OCI-LY7 (cell line): ENCODE results near the gene MT1E. TPM values are rescaled to one million over a fixed set of nuclear protein-coding genes. Genes with fewer than 3 reads are reported as not detected.

Experiments used
- BruUV-seq: library from RNA; stranded (reverse); fragments of 400-500 nt; replicated peaks from 2 replicates; lab custom pipeline; 2021; lab: Mats Ljungman, UMichigan
- CTCF ChIA-PET: fragments of 300-600 bp; sonication (Branson Sonifier 250); formaldehyde crosslinking; loops from one replicate; lab custom pipeline; 2022; ENCODE audit warnings: antibody characterized with exemption; ENCODE audit not compliant: unreplicated experiment; lab: Charles Lee
- POLR2A ChIA-PET: fragments of 300-600 bp; sonication (Branson Sonifier 250); formaldehyde crosslinking; loops from one replicate; lab custom pipeline; 2022; ENCODE audit warnings: antibody characterized with exemption; lab: Charles Lee
- DNase-seq: peaks from one replicate; pipeline ENCODE4 v3.0.0-alpha.2; 2015; ENCODE audit warnings: low spot score
- H2AFZ ChIP-seq: fragments of 200-600 bp; sonication (generic), shearing (Covaris generic); 2 replicates; pipeline ENCODE4 v1.6.1; 2014; ENCODE audit warnings: mild to moderate bottlenecking, antibody characterized with exemption, low read length, moderate library complexity
- H3K27ac ChIP-seq: fragments of 200-600 bp; sonication (generic); 2 replicates; pipeline ENCODE4 v1.5.1; 2014; ENCODE audit warnings: mixed run types, low read depth, mild to moderate bottlenecking, moderate library complexity, low read length, inconsistent platforms; ENCODE audit not compliant: poor library complexity, severe bottlenecking
- H3K36me3 ChIP-seq: fragments of 200-600 bp; sonication (generic); 2 replicates; pipeline ENCODE4 v1.6.1; 2014; ENCODE audit warnings: mild to moderate bottlenecking, antibody characterized with exemption, low read length, moderate library complexity, mixed read lengths; ENCODE audit not compliant: insufficient read depth
- H3K4me1 ChIP-seq: fragments of 200-600 bp; sonication (generic); 2 replicates; pipeline ENCODE4 v1.5.1; 2014; ENCODE audit warnings: mild to moderate bottlenecking, low read length; ENCODE audit not compliant: insufficient read depth, poor library complexity, severe bottlenecking
- H3K4me2 ChIP-seq: fragments of 200-600 bp; sonication (generic); 2 replicates; pipeline ENCODE4 v1.6.1; 2014; ENCODE audit warnings: mild to moderate bottlenecking, low read length
- H3K4me3 ChIP-seq: fragments of 200-600 bp; sonication (generic); 2 replicates; pipeline ENCODE4 v1.5.1; 2014; ENCODE audit warnings: mild to moderate bottlenecking, low read depth, low read length; ENCODE audit not compliant: poor library complexity, severe bottlenecking
- H3K79me2 ChIP-seq: fragments of 200-600 bp; sonication (generic); 2 replicates; pipeline ENCODE4 v1.6.1; 2016; ENCODE audit warnings: low read depth, mild to moderate bottlenecking, low read length, moderate library complexity, mixed read lengths; ENCODE audit not compliant: insufficient read depth
- H3K9me2 ChIP-seq: fragments of 200-600 bp; sonication (generic); 2 replicates; pipeline ENCODE4 v1.6.1; 2016; ENCODE audit warnings: mild to moderate bottlenecking, low read length, mixed read lengths; ENCODE audit not compliant: insufficient read depth
- H3K9me3 ChIP-seq: fragments of 200-600 bp; sonication (generic); 2 replicates; pipeline ENCODE4 v1.6.1; 2014; ENCODE audit warnings: mild to moderate bottlenecking, mixed run types, low read length, mixed read lengths
- H4K20me1 ChIP-seq: fragments of 200-600 bp; sonication (generic); 2 replicates; pipeline ENCODE4 v1.6.1; 2014; ENCODE audit warnings: mild to moderate bottlenecking, antibody characterized with exemption, low read length, moderate library complexity, mixed read lengths; ENCODE audit not compliant: insufficient read depth
- CTCF ChIP-seq: fragments of 200-600 bp; sonication (generic); conservative IDR thresholded peaks from 2 replicates; pipeline ENCODE4 v1.5.1; 2014; ENCODE audit warnings: mild to moderate bottlenecking, antibody characterized with exemption, low read length, moderate library complexity, mixed read lengths
- EZH2phosphoT487 ChIP-seq: fragments of 200-600 bp; sonication (generic); IDR thresholded peaks from 2 replicates; pipeline ENCODE4 v1.6.1; 2018; ENCODE audit warnings: low read depth, borderline replicate concordance, mild to moderate bottlenecking, mixed run types, antibody characterized with exemption, low read length, moderate library complexity, mixed read lengths
- intact Hi-C: fragments of 100-400 bp; cut with micrococcal nuclease; formaldehyde crosslinking; loops from one replicate; pipeline ENCODE4 v1.10.0; 2022; ENCODE audit not compliant: unreplicated experiment
- total RNA-seq, 2 experiments: library from RNA; depleted of rRNA in 1 of 2; stranded (reverse); fragments of >200 nt in 1 of 2; shearing (Covaris generic) in 1 of 2; gene quantifications; 2 replicates each; pipeline ENCODE4 v1.2.3, GENCODE V29; 2014 to 2022

MT1E gene
- total RNA-seq, 2 experiments from 2014 or later: not detected

DNA sequence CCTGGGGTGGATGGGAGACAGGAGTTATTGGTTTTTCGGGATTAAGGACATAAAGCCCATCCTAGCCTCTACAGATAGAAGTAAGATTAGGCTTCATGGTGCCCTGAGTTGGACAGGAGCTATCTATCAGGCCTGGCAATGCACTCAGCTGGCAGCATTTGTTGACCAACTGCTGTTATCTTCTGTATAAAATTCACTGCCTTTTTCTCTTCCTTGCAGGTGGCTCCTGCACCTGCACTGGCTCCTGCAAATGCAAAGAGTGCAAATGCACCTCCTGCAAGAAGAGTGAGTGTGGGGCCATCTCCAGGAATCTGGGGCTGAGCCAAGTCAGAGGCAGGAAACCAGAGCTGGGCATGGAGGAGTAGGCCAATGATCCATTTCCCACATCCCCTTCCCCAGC lies 13.5 kb downstream of the MT1E start:
- TF ChIP-seq EZH2phosphoT487 (no peak), CTCF (no peak)
- POLR2A ChIA-PET: no interaction called here
- H3K27ac ChIP-seq: no peak overlapping the region
- no peaks in the 10 kb centered on the region for H3K9me2 ChIP-seq
- no peaks in the 10 kb centered on the region for H3K79me2 ChIP-seq
- H3K36me3 ChIP-seq: no peaks in the 10 kb centered on the region
- no peaks in the 10 kb centered on the region for H3K9me3 ChIP-seq
- H3K4me2 ChIP-seq: no peak overlapping the region
- H4K20me1 ChIP-seq: no peaks in the 10 kb centered on the region
- H3K4me1 ChIP-seq: no peaks in the 10 kb centered on the region
- intact Hi-C loops: no loop called here
- no TSS peak for BruUV-seq
- no peak overlapping the region for H2AFZ ChIP-seq
- CTCF ChIA-PET: no interaction called here
- DNase-seq: no peak
- H3K4me3 ChIP-seq: no peak overlapping the region

DNA sequence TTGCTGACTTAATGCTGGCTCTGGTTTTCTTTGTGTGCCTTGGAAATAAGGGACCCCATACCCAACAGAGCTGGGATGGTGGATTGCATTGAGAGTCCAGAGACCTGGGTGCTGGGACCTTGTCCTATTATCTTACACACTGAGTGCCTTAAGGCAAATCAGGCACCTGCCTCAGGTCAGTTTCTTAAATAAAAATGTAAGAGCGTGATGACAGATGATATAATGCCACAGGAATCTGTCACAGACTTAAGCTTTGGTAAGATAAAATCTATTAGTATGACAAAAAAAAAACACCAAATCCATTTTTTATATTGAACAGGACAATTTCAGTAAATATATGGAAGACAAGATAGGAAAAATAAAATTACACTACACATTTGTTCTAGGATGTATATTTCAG lies 14.5 kb downstream of the MT1E start:
- Histone ChIP-seq H3K9me3 (no peaks in the 10 kb centered on the region), H3K27ac (no peak overlapping the region), H3K4me2 (no peak overlapping the region), H3K9me2 (no peaks in the 10 kb centered on the region), H4K20me1 (no peaks in the 10 kb centered on the region), H3K4me1 (no peaks in the 10 kb centered on the region), H3K36me3 (no peaks in the 10 kb centered on the region), H3K79me2 (no peaks in the 10 kb centered on the region), H2AFZ (no peak overlapping the region), H3K4me3 (no peak overlapping the region)
- DNase-seq: no peak
- ChIA-PET POLR2A (no interaction called here), CTCF (no interaction called here)
- no TSS peak for BruUV-seq
- intact Hi-C loops: no loop called here
- TF ChIP-seq CTCF (no peak), EZH2phosphoT487 (no peak)

DNA sequence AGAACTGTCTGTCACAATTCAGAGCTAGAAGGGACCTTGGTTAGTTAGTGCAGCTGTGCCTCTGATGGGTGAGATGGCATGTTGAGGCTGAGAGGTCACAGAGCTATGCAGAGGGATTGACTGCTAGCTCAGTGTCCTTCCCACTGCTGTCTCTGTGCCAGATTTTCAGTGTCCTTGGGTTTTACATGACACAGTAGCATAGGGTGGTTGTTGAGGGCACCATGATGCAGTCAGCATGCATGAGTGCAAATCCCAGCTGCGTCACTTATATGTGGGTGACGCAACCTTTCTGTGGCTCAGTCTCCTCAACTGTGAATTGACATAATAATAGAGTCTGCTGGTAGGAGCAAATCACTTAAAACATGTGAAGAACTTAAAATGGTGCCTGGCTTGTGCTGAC lies 15.6 kb downstream of the MT1E start:
- ChIA-PET CTCF (no interaction called here), POLR2A (interaction anchor here (0.6 kb wide), 1 partner anchor 155 kb away, joined by 3 read pairs; no protein-coding TSS in a partner anchor)

More for the DNA sequence above, 15.6 kb downstream of the MT1E start:
- no peaks in the 10 kb centered on the region for H3K9me2 ChIP-seq
- no peaks in the 10 kb centered on the region for H3K79me2 ChIP-seq
- no peaks in the 10 kb centered on the region for H3K9me3 ChIP-seq
- H2AFZ ChIP-seq: no peak overlapping the region
- intact Hi-C loops: no loop called here
- TF ChIP-seq CTCF (no peak), EZH2phosphoT487 (no peak)
- no peak overlapping the region for H3K4me3 ChIP-seq
- H3K27ac ChIP-seq: no peak overlapping the region
- H4K20me1 ChIP-seq: no peaks in the 10 kb centered on the region
- no peaks in the 10 kb centered on the region for H3K4me1 ChIP-seq
- BruUV-seq: no TSS peak
- DNase-seq: no peak
- H3K36me3 ChIP-seq: no peaks in the 10 kb centered on the region
- no peak overlapping the region for H3K4me2 ChIP-seq
